Vagina (tissue), 2 donors: ENCODE data around the gene KCNK4. TPM values are rescaled to one million over a fixed set of nuclear protein-coding genes. Genes with fewer than 3 reads are reported as not detected.
"Not testable (repeated sequence)": the region's sequence is repeated elsewhere in the genome, so short reads cannot be mapped to it uniquely, and the experiment has no call there.

Experiments
- DNase-seq, 2 donors: peaks; one replicate each; pipeline ENCODE4 v3.0.0-alpha.2; 2017; ENCODE audit errors: extremely low spot score in 2 of 2
- H3K27ac ChIP-seq: fragments of 200-600 bp; sonication (generic); one replicate; pipeline ENCODE4 v1.5.1; 2019
- H3K27me3 ChIP-seq: fragments of 200-600 bp; sonication (generic); one replicate; pipeline ENCODE4 v1.5.1; 2019
- H3K36me3 ChIP-seq, 2 donors: fragments of 200-600 bp; sonication (generic); one replicate each; pipeline ENCODE4 v1.5.1; 2017 to 2019
- H3K4me1 ChIP-seq: fragments of 200-600 bp; sonication (generic); one replicate; pipeline ENCODE4 v1.5.1; 2019
- H3K4me3 ChIP-seq, 2 donors: fragments of 200-600 bp; sonication (generic); 1 replicate in 1 of 2; 2 replicates in 1 of 2; pipeline ENCODE4 v1.5.1; 2016 to 2019
- H3K9me3 ChIP-seq: fragments of 200-600 bp; sonication (generic); one replicate; pipeline ENCODE4 v1.5.1; 2019
- POLR2A ChIP-seq, 2 donors: fragments of 450-650 bp; IDR thresholded peaks; one replicate each; pipeline ENCODE4 v1.6.1; 2017; ENCODE audit warnings: antibody characterized with exemption in 2 of 2, mild to moderate bottlenecking in 2 of 2, moderate library complexity in 2 of 2
- POLR2AphosphoS5 ChIP-seq, 2 donors: sonication (generic); formaldehyde crosslinking; IDR thresholded peaks; one replicate each; pipeline ENCODE4 v1.9.0; 2017; ENCODE audit warnings: antibody characterized with exemption in 2 of 2, mild to moderate bottlenecking in 2 of 2, low read depth in 1 of 2; ENCODE audit not compliant: insufficient read depth in 1 of 2
- intact Hi-C: fragments of 100-400 bp; cut with DNase I; formaldehyde crosslinking; loops from one replicate; pipeline ENCODE4 v1.15.1; 2023
- total RNA-seq: library from RNA; depleted of rRNA; stranded (reverse); fragments of >200 nt; gene quantifications from one replicate; pipeline ENCODE4 v1.2.3, GENCODE V29; 2016
- TF ChIP-seq, protein P1 (sequence below), 3 experiments: fragments of 450-650 bp in 2 of 3; fragments of 200-600 bp in 1 of 3; sonication (generic) in 1 of 3; IDR thresholded peaks; one replicate each; pipeline ENCODE4 v1.5.1; 2017 to 2019; ENCODE audit warnings: antibody characterized with exemption in 3 of 3, mild to moderate bottlenecking in 2 of 3, moderate library complexity in 2 of 3

KCNK4 gene
- total RNA-seq, 1 donor from 2014 or later = 0.98 TPM

DNA sequence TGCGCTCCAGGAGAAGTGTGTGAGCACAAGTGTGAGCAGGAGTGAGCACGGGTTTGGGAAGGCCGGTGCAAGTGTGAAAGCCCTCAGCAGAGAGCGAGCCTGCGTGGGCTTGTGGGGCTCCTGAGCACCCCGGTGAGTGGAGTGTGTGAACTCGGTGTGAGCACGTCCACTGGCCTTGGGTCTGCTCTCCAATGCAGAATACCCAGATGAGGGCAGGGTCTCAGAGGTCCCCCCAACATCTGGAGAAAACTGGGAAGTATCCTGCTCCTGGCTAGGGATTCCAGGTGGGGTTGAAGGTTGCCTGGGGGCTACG lies 15.4 kb downstream of the KCNK4 start:
- H3K27ac ChIP-seq = peak overlapping the region; percentile 88
- intact Hi-C loops = loop anchor here (5.0 kb wide), 1 partner anchor 69 kb away; no protein-coding TSS in a partner anchor
- H3K27me3 ChIP-seq = no peaks in the 10 kb centered on the region
- DNase-seq = peak in 1 of 2 donors; percentile 89
- H3K9me3 ChIP-seq = no peaks in the 10 kb centered on the region
- TF ChIP-seq POLR2A (IDR thresholded peaks at IDR 0.05) (no peak), POLR2AphosphoS5 (IDR thresholded peaks at IDR 0.05; ENCODE audit: insufficient read depth in 1 of 2, low read depth in 1 of 2) (peak in 1 of 2 donors; percentile 2)
- no peaks in the 10 kb centered on the region for H3K36me3 ChIP-seq
- H3K4me1 ChIP-seq = peaks cover 31% of the 10 kb centered on the region
- H3K4me3 ChIP-seq = peak overlapping the region; percentile 83 to 93

DNA sequence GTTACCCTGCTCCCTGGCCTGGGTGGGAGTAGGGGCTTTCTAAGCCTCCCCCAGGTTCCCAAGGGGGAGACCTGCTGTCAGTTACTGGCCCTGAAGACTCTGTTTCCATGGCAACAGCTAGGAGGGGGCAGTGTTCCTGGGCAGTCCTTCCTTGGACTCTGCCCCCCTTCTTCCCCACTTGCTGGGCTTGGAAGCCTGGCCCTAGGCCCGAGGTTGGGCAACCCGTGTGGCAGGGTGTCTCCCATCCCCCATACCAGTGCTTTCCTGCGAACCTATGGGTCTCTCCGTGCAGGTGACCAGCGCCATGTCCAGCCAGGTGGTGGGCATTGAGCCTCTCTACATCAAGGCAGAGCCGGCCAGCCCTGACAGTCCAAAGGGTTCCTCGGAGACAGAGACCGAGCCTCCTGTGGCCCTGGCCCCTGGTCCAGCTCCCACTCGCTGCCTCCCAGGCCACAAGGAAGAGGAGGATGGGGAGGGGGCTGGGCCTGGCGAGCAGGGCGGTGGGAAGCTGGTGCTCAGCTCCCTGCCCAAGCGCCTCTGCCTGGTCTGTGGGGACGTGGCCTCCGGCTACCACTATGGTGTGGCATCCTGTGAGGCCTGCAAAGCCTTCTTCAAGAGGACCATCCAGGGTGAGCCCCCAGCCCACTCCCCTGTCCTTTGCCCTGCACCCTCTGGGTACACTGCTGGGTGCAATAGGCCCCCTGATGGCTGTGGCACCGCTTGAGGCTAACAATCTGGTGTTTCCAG lies 15.9 kb downstream of the KCNK4 start:
- H3K9me3 ChIP-seq = no peaks in the 10 kb centered on the region
- H3K36me3 ChIP-seq = no peaks in the 10 kb centered on the region
- peak overlapping the region; percentile 88 for H3K27ac ChIP-seq
- H3K4me3 ChIP-seq = peak overlapping the region; percentile 83 to 93
- intact Hi-C loops = loop anchor here (5.0 kb wide), 1 partner anchor 70 kb away; no protein-coding TSS in a partner anchor
- H3K4me1 ChIP-seq = peaks cover 31% of the 10 kb centered on the region
- H3K27me3 ChIP-seq = no peaks in the 10 kb centered on the region
- peak in 1 of 2 donors; percentile 89 for DNase-seq
- TF ChIP-seq, protein P1, sequence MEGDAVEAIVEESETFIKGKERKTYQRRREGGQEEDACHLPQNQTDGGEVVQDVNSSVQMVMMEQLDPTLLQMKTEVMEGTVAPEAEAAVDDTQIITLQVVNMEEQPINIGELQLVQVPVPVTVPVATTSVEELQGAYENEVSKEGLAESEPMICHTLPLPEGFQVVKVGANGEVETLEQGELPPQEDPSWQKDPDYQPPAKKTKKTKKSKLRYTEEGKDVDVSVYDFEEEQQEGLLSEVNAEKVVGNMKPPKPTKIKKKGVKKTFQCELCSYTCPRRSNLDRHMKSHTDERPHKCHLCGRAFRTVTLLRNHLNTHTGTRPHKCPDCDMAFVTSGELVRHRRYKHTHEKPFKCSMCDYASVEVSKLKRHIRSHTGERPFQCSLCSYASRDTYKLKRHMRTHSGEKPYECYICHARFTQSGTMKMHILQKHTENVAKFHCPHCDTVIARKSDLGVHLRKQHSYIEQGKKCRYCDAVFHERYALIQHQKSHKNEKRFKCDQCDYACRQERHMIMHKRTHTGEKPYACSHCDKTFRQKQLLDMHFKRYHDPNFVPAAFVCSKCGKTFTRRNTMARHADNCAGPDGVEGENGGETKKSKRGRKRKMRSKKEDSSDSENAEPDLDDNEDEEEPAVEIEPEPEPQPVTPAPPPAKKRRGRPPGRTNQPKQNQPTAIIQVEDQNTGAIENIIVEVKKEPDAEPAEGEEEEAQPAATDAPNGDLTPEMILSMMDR (IDR thresholded peaks at IDR 0.05) = no peak
- TF ChIP-seq POLR2AphosphoS5 (IDR thresholded peaks at IDR 0.05; ENCODE audit: insufficient read depth in 1 of 2, low read depth in 1 of 2) (no peak), POLR2A (IDR thresholded peaks at IDR 0.05) (no peak)

DNA sequence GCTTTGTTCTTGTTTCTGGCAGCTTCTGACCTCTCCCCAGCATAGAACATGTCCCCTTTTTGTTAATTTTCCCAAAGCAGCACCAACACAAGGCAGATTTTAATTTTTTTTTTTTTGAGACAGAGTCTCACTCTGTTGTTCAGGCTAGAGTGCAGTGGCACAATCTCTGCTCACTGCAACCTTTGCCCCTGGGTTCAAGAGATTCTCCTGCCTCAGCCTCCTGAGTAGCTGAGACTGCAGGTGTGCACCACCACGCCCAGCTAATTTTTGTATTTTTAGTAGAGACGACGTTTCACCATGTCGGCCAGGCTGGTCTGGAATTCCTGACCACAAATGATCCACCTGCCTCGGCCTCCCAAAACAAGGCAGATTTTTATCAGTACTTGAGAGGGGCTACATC lies 16.7 kb downstream of the KCNK4 start:
- not testable (repeated sequence) for H3K9me3 ChIP-seq, H3K27ac ChIP-seq, DNase-seq, H3K36me3 ChIP-seq, H3K27me3 ChIP-seq, H3K4me3 ChIP-seq
- intact Hi-C loops = loop anchor here (5.0 kb wide), 1 partner anchor 70 kb away; no protein-coding TSS in a partner anchor
- H3K4me1 ChIP-seq = peaks cover 36% of the 10 kb centered on the region

DNA sequence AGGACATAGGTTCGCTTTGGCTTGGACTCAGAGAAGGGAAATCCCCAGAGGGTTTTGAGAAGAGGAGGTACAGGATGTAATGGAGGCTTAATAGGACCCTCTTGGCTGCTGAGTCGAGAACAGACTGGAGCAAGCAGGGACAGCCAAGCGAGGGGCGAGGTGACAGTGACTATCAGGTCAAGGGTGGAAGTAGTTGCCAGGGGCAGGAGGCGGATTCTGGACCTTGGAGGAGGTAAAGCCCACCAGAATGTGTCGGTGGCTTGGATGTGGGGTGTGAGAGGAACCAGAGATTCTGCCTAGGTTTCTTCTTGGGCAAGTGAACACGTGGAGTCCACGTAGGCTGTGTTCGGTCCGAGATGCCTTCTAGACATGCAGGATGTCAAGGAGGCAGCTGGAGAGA lies 21.8 kb downstream of the KCNK4 start:
- intact Hi-C loops = no loop called here
- no peak for TF ChIP-seq POLR2A (IDR thresholded peaks at IDR 0.05)
- no peak for TF ChIP-seq POLR2AphosphoS5 (IDR thresholded peaks at IDR 0.05; ENCODE audit: insufficient read depth in 1 of 2, low read depth in 1 of 2)
- TF ChIP-seq, protein P1 (IDR thresholded peaks at IDR 0.05) = no peak
- H3K27ac ChIP-seq = peak overlapping the region; percentile 72
- H3K9me3 ChIP-seq = no peaks in the 10 kb centered on the region
- DNase-seq = no peak
- peaks cover 31% of the 10 kb centered on the region for H3K4me1 ChIP-seq
- H3K27me3 ChIP-seq = no peaks in the 10 kb centered on the region
- H3K36me3 ChIP-seq = peaks cover 0 to 21% of the 10 kb centered on the region in 2 donors
- no peak overlapping the region for H3K4me3 ChIP-seq

DNA sequence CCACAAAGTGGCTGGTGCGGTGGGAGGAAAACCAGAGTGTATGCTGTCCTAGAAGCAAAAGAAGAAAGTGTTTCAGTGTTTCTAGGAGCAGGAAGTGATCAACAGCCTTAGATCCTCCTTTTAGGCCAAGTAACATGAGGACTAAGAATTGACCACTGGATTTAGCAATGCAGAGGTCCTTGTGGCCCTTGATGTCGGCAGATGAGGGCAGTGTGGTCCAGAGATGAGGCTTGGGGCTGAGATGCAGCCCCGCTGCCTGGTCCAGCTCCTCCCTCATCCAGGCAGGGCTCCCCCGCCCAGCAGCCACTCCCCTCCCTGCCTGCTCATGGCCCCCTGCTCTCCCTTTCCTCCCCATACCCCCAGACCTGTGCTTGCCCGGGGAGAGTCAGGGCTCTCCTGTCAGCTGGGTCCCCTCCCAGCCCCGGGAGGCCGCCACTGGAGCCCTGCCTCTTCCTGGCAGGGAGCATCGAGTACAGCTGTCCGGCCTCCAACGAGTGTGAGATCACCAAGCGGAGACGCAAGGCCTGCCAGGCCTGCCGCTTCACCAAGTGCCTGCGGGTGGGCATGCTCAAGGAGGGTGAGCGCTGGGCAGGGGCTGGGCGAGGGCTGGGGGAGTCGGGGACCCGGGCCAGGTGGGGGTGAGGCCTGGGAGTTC lies 22.5 kb downstream of the KCNK4 start:
- Histone ChIP-seq H3K36me3 (peaks cover 0 to 21% of the 10 kb centered on the region in 2 donors), H3K4me3 (peak overlapping the region; percentile 22 to 29), H3K27me3 (no peaks in the 10 kb centered on the region), H3K9me3 (no peaks in the 10 kb centered on the region), H3K27ac (peak overlapping the region; percentile 72), H3K4me1 (peaks cover 33% of the 10 kb centered on the region)
- DNase-seq = no peak
- TF ChIP-seq, protein P1 (IDR thresholded peaks at IDR 0.05) = no peak
- TF ChIP-seq POLR2AphosphoS5 (IDR thresholded peaks at IDR 0.05; ENCODE audit: insufficient read depth in 1 of 2, low read depth in 1 of 2) = peak in 1 of 2 donors; percentile 55
- intact Hi-C loops = no loop called here
